OCI-LY3 (cell line): ENCODE measurements around the gene CELF2.
"Not testable (repeated sequence)": the region's sequence is repeated elsewhere in the genome, so short reads cannot be mapped to it uniquely, and the experiment has no call there.

Experiments used
- H2AFZ ChIP-seq: fragments of 200-600, 300-600 bp; shearing (Covaris generic); 2 replicates; pipeline ENCODE4 v1.6.0; 2014; ENCODE audit warnings: antibody characterized with exemption, low read depth, low read length
- H3K27ac ChIP-seq: fragments of 200-600, 300-600 bp; sonication (generic); 2 replicates; pipeline ENCODE4 v1.5.1; 2014; ENCODE audit warnings: mild to moderate bottlenecking, low read length, moderate library complexity, mixed read lengths
- H3K27me3 ChIP-seq: fragments of 200-600, 300-600 bp; sonication (generic); 2 replicates; pipeline ENCODE4 v1.6.1; 2014; ENCODE audit warnings: low read depth, low read length, mixed read lengths
- H3K36me3 ChIP-seq: fragments of 200-600, 300-600 bp; sonication (generic); replicated peaks from 2 replicates; pipeline ENCODE3; 2014; ENCODE audit warnings: low read depth, low read length, mixed read lengths
- H3K4me1 ChIP-seq: fragments of 300-600, 200-600 bp; sonication (generic); 2 replicates; pipeline ENCODE4 v1.6.1; 2014; ENCODE audit warnings: low read length, mixed read lengths
- H3K4me2 ChIP-seq: fragments of 200-600, 300-600 bp; sonication (generic); 2 replicates; pipeline ENCODE4 v1.6.1; 2014; ENCODE audit warnings: low read length, mixed read lengths
- H3K4me3 ChIP-seq: fragments of 300-600, 200-600 bp; sonication (generic); 2 replicates; pipeline ENCODE4 v1.5.1; 2014; ENCODE audit warnings: antibody characterized with exemption, mild to moderate bottlenecking, low read length, moderate library complexity
- H3K79me2 ChIP-seq: fragments of 300-600, 200-600 bp; shearing (Covaris generic); 2 replicates; pipeline ENCODE4 v1.6.1; 2014; ENCODE audit warnings: mild to moderate bottlenecking, low read length, mixed read lengths
- H3K9ac ChIP-seq: fragments of 300-600, 200-600 bp; shearing (Covaris generic); 2 replicates; pipeline ENCODE4 v1.6.0; 2014; ENCODE audit warnings: mild to moderate bottlenecking, low read length, moderate library complexity
- H3K9me3 ChIP-seq: fragments of 200-600, 300-600 bp; shearing (Covaris generic); 2 replicates; pipeline ENCODE4 v1.6.1; 2014; ENCODE audit warnings: low read length, mixed read lengths; ENCODE audit not compliant: insufficient read depth
- H4K20me1 ChIP-seq: fragments of 200-600, 300-600 bp; sonication (generic); 2 replicates; pipeline ENCODE4 v1.6.1; 2016; ENCODE audit warnings: low read length, mixed read lengths; ENCODE audit not compliant: insufficient read depth
- CTCF ChIP-seq: fragments of 200-600, 300-600 bp; sonication (generic); IDR thresholded peaks from 2 replicates; pipeline ENCODE4 v1.5.1; 2014; ENCODE audit warnings: antibody characterized with exemption, low read length, low read depth
- EZH2phosphoT487 ChIP-seq: fragments of 200-600 bp; shearing (Covaris generic); IDR thresholded peaks from 2 replicates; pipeline ENCODE4 v1.6.1; 2018; ENCODE audit warnings: antibody characterized with exemption, mixed run types, low read depth

The CELF2 gene

GRCh38 chr10:11116817-11117216 lies 99.1 kb downstream of the CELF2 start:
- no peak overlapping the region for H3K27ac ChIP-seq
- no peak overlapping the region for H3K4me2 ChIP-seq
- no peak overlapping the region for H3K4me3 ChIP-seq
- no peaks in the 10 kb centered on the region for H3K4me1 ChIP-seq
- H4K20me1 ChIP-seq, result no peaks in the 10 kb centered on the region
- H3K9ac ChIP-seq, result no peak overlapping the region
- TF ChIP-seq CTCF (no peak), EZH2phosphoT487 (no peak)
- no peaks in the 10 kb centered on the region; the same call in 1 of the 2 replicates for H3K27me3 ChIP-seq
- no peaks in the 10 kb centered on the region for H3K9me3 ChIP-seq
- H3K36me3 ChIP-seq, result no peaks in the 10 kb centered on the region
- no peaks in the 10 kb centered on the region for H3K79me2 ChIP-seq
- no peak overlapping the region for H2AFZ ChIP-seq

DNA sequence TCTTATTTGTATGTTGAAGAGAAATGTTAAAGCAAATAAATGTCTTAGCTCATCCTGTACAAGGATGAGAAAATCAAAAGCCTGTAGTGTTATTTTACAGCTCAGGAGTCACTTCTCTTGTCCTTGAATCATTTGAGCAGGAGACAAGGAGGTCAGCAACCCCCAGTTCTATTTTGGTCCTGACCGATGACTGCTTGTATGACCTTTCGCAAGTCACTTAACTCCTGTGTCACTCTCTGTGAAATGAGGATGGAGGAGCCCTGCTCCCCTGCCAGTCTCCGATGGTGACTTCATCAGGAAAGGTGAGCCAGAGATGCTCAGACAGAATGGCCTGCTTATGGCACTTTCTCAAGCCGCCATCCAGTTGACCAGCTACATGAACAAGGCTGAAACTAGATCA lies 101.0 kb downstream of the CELF2 start:
- Histone ChIP-seq H3K4me3 (no peak overlapping the region), H3K36me3 (no peaks in the 10 kb centered on the region), H2AFZ (no peak overlapping the region), H4K20me1 (no peaks in the 10 kb centered on the region), H3K4me1 (no peaks in the 10 kb centered on the region), H3K4me2 (no peak overlapping the region), H3K27me3 (no peaks in the 10 kb centered on the region; the same call in 1 of the 2 replicates), H3K79me2 (no peaks in the 10 kb centered on the region), H3K9me3 (no peaks in the 10 kb centered on the region), H3K9ac (no peak overlapping the region), H3K27ac (no peak overlapping the region)
- TF ChIP-seq CTCF, result no peak
- TF ChIP-seq EZH2phosphoT487, result no peak

DNA sequence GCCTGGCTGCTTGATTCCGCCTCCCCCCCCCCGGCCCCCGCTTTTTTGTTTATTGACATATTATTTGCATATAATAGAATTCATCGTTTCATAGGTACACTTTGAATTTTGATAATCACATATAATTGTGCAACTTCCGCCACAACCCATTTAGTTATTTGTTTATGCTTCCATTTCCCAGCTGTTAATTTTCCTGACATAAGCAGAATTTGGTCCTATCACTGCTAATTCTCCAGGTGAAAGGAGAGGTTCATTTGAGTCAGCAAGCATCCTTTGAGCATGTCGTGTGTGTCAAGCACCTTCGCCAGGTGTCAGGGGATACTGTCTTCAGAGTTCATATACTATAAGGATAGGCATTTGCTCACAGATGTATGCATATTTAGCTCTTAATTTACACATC lies 102.2 kb downstream of the CELF2 start:
- Histone ChIP-seq H3K4me2 (no peak overlapping the region), H3K4me1 (no peaks in the 10 kb centered on the region), H3K79me2 (no peaks in the 10 kb centered on the region), H3K27ac (no peak overlapping the region), H3K9ac (no peak overlapping the region), H4K20me1 (no peaks in the 10 kb centered on the region), H3K36me3 (no peaks in the 10 kb centered on the region), H3K27me3 (no peaks in the 10 kb centered on the region; the same call in 1 of the 2 replicates), H3K4me3 (no peak overlapping the region), H3K9me3 (no peaks in the 10 kb centered on the region), H2AFZ (no peak overlapping the region)
- TF ChIP-seq CTCF (no peak), EZH2phosphoT487 (no peak)

DNA sequence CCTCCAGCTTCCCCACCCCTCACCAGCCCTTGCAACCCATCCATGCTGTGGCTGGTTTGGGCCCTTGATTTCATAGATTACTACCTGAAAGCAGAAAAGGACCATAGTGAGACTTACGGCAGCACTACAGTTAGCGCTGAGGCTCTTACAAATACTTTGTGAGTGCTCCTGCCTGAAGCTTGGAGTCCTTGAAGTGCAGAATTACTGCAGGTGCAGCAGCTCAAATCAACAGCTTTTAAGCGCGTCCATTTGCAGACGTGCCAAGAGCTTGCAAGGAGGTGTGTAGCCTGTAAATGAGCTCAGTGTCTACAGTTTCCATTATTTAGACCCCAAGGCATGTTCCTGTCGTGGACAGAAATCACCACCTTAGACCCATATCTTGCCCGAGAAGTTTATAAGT lies 103.0 kb downstream of the CELF2 start:
- no peak for TF ChIP-seq EZH2phosphoT487
- TF ChIP-seq CTCF, result no peak
- H3K9me3 ChIP-seq, result no peaks in the 10 kb centered on the region
- no peak overlapping the region for H3K9ac ChIP-seq
- H3K27ac ChIP-seq, result no peak overlapping the region
- H2AFZ ChIP-seq, result no peak overlapping the region
- no peaks in the 10 kb centered on the region for H3K4me1 ChIP-seq
- no peaks in the 10 kb centered on the region for H3K27me3 ChIP-seq
- no peaks in the 10 kb centered on the region for H3K79me2 ChIP-seq
- no peak overlapping the region for H3K4me3 ChIP-seq
- H4K20me1 ChIP-seq, result no peaks in the 10 kb centered on the region
- H3K4me2 ChIP-seq, result no peak overlapping the region
- no peaks in the 10 kb centered on the region for H3K36me3 ChIP-seq

GRCh38 chr10:11123892-11124291 lies 106.2 kb downstream of the CELF2 start:
- H4K20me1 ChIP-seq, H3K4me2 ChIP-seq, H3K27me3 ChIP-seq, H2AFZ ChIP-seq, H3K9me3 ChIP-seq, H3K4me3 ChIP-seq, H3K79me2 ChIP-seq, H3K4me1 ChIP-seq, H3K9ac ChIP-seq, H3K36me3 ChIP-seq, H3K27ac ChIP-seq: not testable (repeated sequence)
